CD4-positive, alpha-beta T cell treated with Interleukin-1 beta for 1 hour (primary cell): ENCODE data around the gene CFL1.

Source experiments
- DNase-seq, 2 donors: peaks; one replicate each; pipeline ENCODE4 v3.0.0-alpha.2; 2020 to 2022

Gene CFL1

GRCh38 chr11:65829459-65829858, 28.5 kb downstream of the CFL1 start:
- no peak for DNase-seq

GRCh38 chr11:65826984-65827735, 30.8 kb downstream of the CFL1 start:
- DNase-seq, result no peak

- DNase-seq, result no peak
Measured at GRCh38 chr11:65822776-65823528, 35.0 kb downstream of the CFL1 start.

- DNase-seq, result no peak
Measured at GRCh38 chr11:65821107-65821506, 36.9 kb downstream of the CFL1 start.

GRCh38 chr11:65817835-65818680, 39.9 kb downstream of the CFL1 start:
- DNase-seq, result peak; percentile 90 to 92

GRCh38 chr11:65817312-65817834, 40.6 kb downstream of the CFL1 start:
- DNase-seq, result no peak

- DNase-seq, result no peak
Measured at GRCh38 chr11:65816696-65817095, 41.3 kb downstream of the CFL1 start.

- DNase-seq, result no peak
Measured at GRCh38 chr11:65814986-65815565, 42.9 kb downstream of the CFL1 start.

- DNase-seq, result peak in 1 of 2 donors; percentile 51
Measured at GRCh38 chr11:65814131-65814985, 43.6 kb downstream of the CFL1 start.

GRCh38 chr11:65811764-65812475, 46.1 kb downstream of the CFL1 start:
- no peak for DNase-seq

- DNase-seq, result peak; percentile 15 to 28
Measured at GRCh38 chr11:65810046-65810868, 47.7 kb downstream of the CFL1 start.

GRCh38 chr11:65809496-65809895, 48.5 kb downstream of the CFL1 start:
- DNase-seq, result no peak

- DNase-seq, result no peak
Measured at GRCh38 chr11:65808744-65809341, 49.1 kb downstream of the CFL1 start.

- DNase-seq, result no peak
Measured at GRCh38 chr11:65806979-65807378, 51.0 kb downstream of the CFL1 start.
